GM06990 (cell line): ENCODE data around the gene DMAC2L.
"Not testable (repeated sequence)": the region's sequence is repeated elsewhere in the genome, so short reads cannot be mapped to it uniquely, and the experiment has no call there.

ENCODE experiments used
- DNase-seq: peaks from one replicate; pipeline ENCODE4 v3.0.0-alpha.2; 2011; ENCODE audit not compliant: insufficient read length; ENCODE audit errors: extremely low read depth
- H3K27me3 ChIP-seq: replicated peaks from 2 replicates; pipeline ENCODE4 v1.6.0; 2011; ENCODE audit warnings: low read length; ENCODE audit not compliant: control insufficient read depth, insufficient read depth
- H3K36me3 ChIP-seq: 2 replicates; pipeline ENCODE4 v1.5.1; 2011; ENCODE audit warnings: low read length; ENCODE audit not compliant: control insufficient read depth, insufficient read depth
- H3K4me3 ChIP-seq: replicated peaks from 2 replicates; pipeline ENCODE4 v1.5.1; 2011; ENCODE audit warnings: low read depth, mild to moderate bottlenecking, control low read depth, low read length
- CTCF ChIP-seq: IDR thresholded peaks from 2 replicates; pipeline ENCODE4 v1.5.1; 2011; ENCODE audit warnings: low read length, control low read depth, mild to moderate bottlenecking, inconsistent platforms; ENCODE audit not compliant: insufficient read depth, poor library complexity, severe bottlenecking

The DMAC2L gene

GRCh38 chr14:50362764-50363713 lies 50.9 kb downstream of the DMAC2L start:
- H3K27me3 ChIP-seq: no peaks in the 10 kb centered on the region
- peak overlapping the region; percentile 63 for H3K4me3 ChIP-seq
- no peaks in the 10 kb centered on the region for H3K36me3 ChIP-seq
- TF ChIP-seq CTCF: no peak
- peak; percentile 18 for DNase-seq

GRCh38 chr14:50363714-50364111 lies 51.6 kb downstream of the DMAC2L start:
- Histone ChIP-seq H3K27me3 (no peaks in the 10 kb centered on the region), H3K36me3 (no peaks in the 10 kb centered on the region), H3K4me3 (peak overlapping the region; percentile 63)
- no peak for TF ChIP-seq CTCF
- DNase-seq: peak; percentile 55

GRCh38 chr14:50364792-50365191 lies 52.7 kb downstream of the DMAC2L start:
- Histone ChIP-seq H3K27me3 (no peaks in the 10 kb centered on the region), H3K4me3 (no peak overlapping the region), H3K36me3 (no peaks in the 10 kb centered on the region)
- no peak for DNase-seq
- no peak for TF ChIP-seq CTCF

GRCh38 chr14:50365572-50365971 lies 53.4 kb downstream of the DMAC2L start:
- H3K27me3 ChIP-seq, H3K4me3 ChIP-seq, DNase-seq, H3K36me3 ChIP-seq: not testable (repeated sequence)

- H3K27me3 ChIP-seq: no peaks in the 10 kb centered on the region
- no peak overlapping the region for H3K4me3 ChIP-seq
- no peaks in the 10 kb centered on the region for H3K36me3 ChIP-seq
- no peak for TF ChIP-seq CTCF
- no peak for DNase-seq
Measured at GRCh38 chr14:50366115-50366514, 54.0 kb downstream of the DMAC2L start.

- Histone ChIP-seq H3K27me3 (no peaks in the 10 kb centered on the region), H3K36me3 (no peaks in the 10 kb centered on the region), H3K4me3 (no peak overlapping the region)
- no peak for TF ChIP-seq CTCF
- DNase-seq: no peak
Measured at GRCh38 chr14:50366589-50366988, 54.5 kb downstream of the DMAC2L start.
